Fibroblast of mammary gland (primary cell): ENCODE results near the gene ADAMTSL3.
A peak's percentile ranks its signal among the peaks of the same experiment; 100 is the strongest.

Source experiments
- DNase-seq: peaks from one replicate; pipeline ENCODE4 v3.0.0-alpha.2; 2010; ENCODE audit warnings: low read depth
- H3K4me3 ChIP-seq: 2 replicates; pipeline ENCODE4 v1.5.1; 2011; ENCODE audit warnings: low read depth, mild to moderate bottlenecking, low read length, moderate library complexity; ENCODE audit not compliant: control insufficient read depth
- CTCF ChIP-seq: conservative IDR thresholded peaks from 2 replicates; pipeline ENCODE4 v1.5.1; 2011; ENCODE audit warnings: low read depth, low read length, inconsistent platforms; ENCODE audit not compliant: control insufficient read depth, insufficient read depth

Gene ADAMTSL3

GRCh38 chr15:83710452-83710851, 56.5 kb downstream of the ADAMTSL3 start:
- DNase-seq, result peak; percentile 18

GRCh38 chr15:83711236-83711635, 57.3 kb downstream of the ADAMTSL3 start:
- no peak for DNase-seq
- no peak overlapping the region for H3K4me3 ChIP-seq
- TF ChIP-seq CTCF, result no peak

More at GRCh38 chr15:83710452-83710851, 56.5 kb downstream of the ADAMTSL3 start:
- TF ChIP-seq CTCF, result no peak
- H3K4me3 ChIP-seq, result no peak overlapping the region

- no peak for DNase-seq
- TF ChIP-seq CTCF, result no peak
- H3K4me3 ChIP-seq, result no peak overlapping the region
Measured at GRCh38 chr15:83713242-83713641, 59.3 kb downstream of the ADAMTSL3 start.

- DNase-seq, result peak; percentile 41
- no peak for TF ChIP-seq CTCF
- no peak overlapping the region for H3K4me3 ChIP-seq
Measured at GRCh38 chr15:83714939-83715628, 61.2 kb downstream of the ADAMTSL3 start.

GRCh38 chr15:83716605-83717004, 62.7 kb downstream of the ADAMTSL3 start:
- H3K4me3 ChIP-seq, result no peak overlapping the region
- no peak for DNase-seq
- TF ChIP-seq CTCF, result no peak

- no peak for TF ChIP-seq CTCF
- DNase-seq, result no peak
- H3K4me3 ChIP-seq, result no peak overlapping the region
Measured at GRCh38 chr15:83717010-83717409, 63.1 kb downstream of the ADAMTSL3 start.
